C4-2B (cell line): ENCODE data around the gene DNAJC8.

ENCODE experiments used
- ZFX ChIP-seq: fragments of 450-650 bp; IDR thresholded peaks from 2 replicates; pipeline ENCODE4 v1.6.1; 2017
- TF ChIP-seq, protein P1 (sequence below): fragments of 450-650 bp; conservative IDR thresholded peaks from 2 replicates; pipeline ENCODE4 v1.5.1; 2017; ENCODE audit warnings: mild to moderate bottlenecking

DNA sequence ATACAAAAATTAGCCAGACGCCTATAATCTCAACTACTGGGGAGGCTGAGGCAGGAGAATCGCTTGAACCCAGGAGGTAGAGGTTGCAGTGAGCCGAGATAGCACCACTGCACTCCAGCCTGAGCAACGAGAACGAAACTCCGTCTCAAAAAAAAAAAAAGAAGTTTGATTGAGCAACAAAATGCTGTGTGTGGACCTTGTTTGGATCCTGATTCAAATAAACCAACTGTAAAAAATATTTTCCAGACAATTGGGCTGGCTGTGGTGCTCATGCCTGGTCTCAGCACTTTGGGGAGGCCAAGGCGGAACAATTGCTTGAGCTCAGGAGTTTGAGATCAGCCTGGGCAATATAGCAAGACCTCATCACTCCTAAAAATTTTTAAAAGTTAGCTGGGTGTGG is 73.1 kb downstream of the DNAJC8 start:
- TF ChIP-seq, protein P1, sequence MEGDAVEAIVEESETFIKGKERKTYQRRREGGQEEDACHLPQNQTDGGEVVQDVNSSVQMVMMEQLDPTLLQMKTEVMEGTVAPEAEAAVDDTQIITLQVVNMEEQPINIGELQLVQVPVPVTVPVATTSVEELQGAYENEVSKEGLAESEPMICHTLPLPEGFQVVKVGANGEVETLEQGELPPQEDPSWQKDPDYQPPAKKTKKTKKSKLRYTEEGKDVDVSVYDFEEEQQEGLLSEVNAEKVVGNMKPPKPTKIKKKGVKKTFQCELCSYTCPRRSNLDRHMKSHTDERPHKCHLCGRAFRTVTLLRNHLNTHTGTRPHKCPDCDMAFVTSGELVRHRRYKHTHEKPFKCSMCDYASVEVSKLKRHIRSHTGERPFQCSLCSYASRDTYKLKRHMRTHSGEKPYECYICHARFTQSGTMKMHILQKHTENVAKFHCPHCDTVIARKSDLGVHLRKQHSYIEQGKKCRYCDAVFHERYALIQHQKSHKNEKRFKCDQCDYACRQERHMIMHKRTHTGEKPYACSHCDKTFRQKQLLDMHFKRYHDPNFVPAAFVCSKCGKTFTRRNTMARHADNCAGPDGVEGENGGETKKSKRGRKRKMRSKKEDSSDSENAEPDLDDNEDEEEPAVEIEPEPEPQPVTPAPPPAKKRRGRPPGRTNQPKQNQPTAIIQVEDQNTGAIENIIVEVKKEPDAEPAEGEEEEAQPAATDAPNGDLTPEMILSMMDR = no peak
- no peak for TF ChIP-seq ZFX
